Mesenchymal stem cell (in vitro differentiated cells and primary cell): ENCODE data around the gene SLC25A29.

Experiments used
- DNase-seq: peaks from one replicate; pipeline ENCODE4 v3.0.0-alpha.2; 2013
- H2AFZ ChIP-seq: one replicate; pipeline ENCODE4 v1.6.1; 2013; ENCODE audit warnings: low read depth, mild to moderate bottlenecking, control low read depth, inconsistent platforms, low read length, moderate library complexity
- H2AK5ac ChIP-seq: 2 replicates; pipeline ENCODE4 v1.6.1; 2013; ENCODE audit warnings: low read length, moderate library complexity, mild to moderate bottlenecking, inconsistent platforms; ENCODE audit not compliant: severe bottlenecking
- H2BK120ac ChIP-seq: one replicate; pipeline ENCODE4 v1.6.1; 2013; ENCODE audit warnings: low read depth, mild to moderate bottlenecking, inconsistent platforms, low read length, moderate library complexity
- H2BK12ac ChIP-seq, 2 experiments: one replicate each; pipeline ENCODE4 v1.6.1; 2013; ENCODE audit warnings: inconsistent platforms in 2 of 2, low read length in 2 of 2, mild to moderate bottlenecking in 2 of 2, moderate library complexity in 2 of 2, control low read depth in 1 of 2
- H2BK15ac ChIP-seq: one replicate; pipeline ENCODE4 v1.6.1; 2013; ENCODE audit warnings: mild to moderate bottlenecking, low read depth, inconsistent platforms; ENCODE audit not compliant: poor library complexity, severe bottlenecking
- H2BK5ac ChIP-seq: 2 replicates; pipeline ENCODE4 v1.6.1; 2013; ENCODE audit warnings: low read depth, mild to moderate bottlenecking, low read length, control low read depth, inconsistent platforms; ENCODE audit not compliant: poor library complexity, severe bottlenecking
- H3K14ac ChIP-seq, 2 experiments: one replicate each; pipeline ENCODE4 v1.6.1; 2013; ENCODE audit warnings: inconsistent platforms in 2 of 2, low read length in 2 of 2, control low read depth in 1 of 2, mild to moderate bottlenecking in 1 of 2, moderate library complexity in 1 of 2
- H3K18ac ChIP-seq, 2 experiments: one replicate each; pipeline ENCODE4 v1.6.1; 2013; ENCODE audit warnings: inconsistent platforms in 2 of 2, low read length in 2 of 2, control low read depth in 1 of 2, low read depth in 1 of 2, mild to moderate bottlenecking in 1 of 2
- H3K23ac ChIP-seq, 2 experiments: one replicate each; pipeline ENCODE4 v1.6.1; 2013; ENCODE audit warnings: inconsistent platforms in 2 of 2, low read length in 2 of 2, mild to moderate bottlenecking in 2 of 2, moderate library complexity in 2 of 2, control low read depth in 1 of 2
- H3K27ac ChIP-seq: 2 replicates; pipeline ENCODE4 v1.5.1; 2013; ENCODE audit warnings: mild to moderate bottlenecking, moderate library complexity, low read length, control low read depth, inconsistent platforms; ENCODE audit not compliant: poor library complexity, severe bottlenecking
- H3K27me3 ChIP-seq, 2 experiments: 2 replicates each; pipeline versions ENCODE4 v1.6.1 to v1.7.0; 2013; ENCODE audit warnings: low read length in 2 of 2, mild to moderate bottlenecking in 2 of 2, moderate library complexity in 2 of 2, control low read depth in 1 of 2, inconsistent platforms in 1 of 2; ENCODE audit not compliant: control insufficient read depth in 1 of 2, insufficient read depth in 1 of 2
- H3K36me3 ChIP-seq, 2 experiments: 2 replicates each; pipeline versions ENCODE4 v1.6.1 to v1.7.0; 2013; ENCODE audit warnings: low read length in 2 of 2, control low read depth in 1 of 2, inconsistent platforms in 1 of 2, low read depth in 1 of 2, mild to moderate bottlenecking in 1 of 2; ENCODE audit not compliant: insufficient read depth in 2 of 2, control insufficient read depth in 1 of 2
- H3K4ac ChIP-seq, 2 experiments: one replicate each; pipeline ENCODE4 v1.6.1; 2013; ENCODE audit warnings: inconsistent platforms in 2 of 2, low read length in 2 of 2, mild to moderate bottlenecking in 2 of 2, moderate library complexity in 2 of 2, control low read depth in 1 of 2, low read depth in 1 of 2
- H3K4me1 ChIP-seq: 2 replicates; pipeline ENCODE4 v1.6.1; 2013; ENCODE audit warnings: low read depth, low read length, control low read depth; ENCODE audit not compliant: control insufficient read depth, insufficient read depth
- H3K4me2 ChIP-seq: 2 replicates; pipeline ENCODE4 v1.6.1; 2013; ENCODE audit warnings: low read length, mild to moderate bottlenecking, inconsistent platforms; ENCODE audit not compliant: poor library complexity, severe bottlenecking
- H3K4me3 ChIP-seq, 2 experiments: 2 replicates each; pipeline versions ENCODE4 v1.5.1 to v1.7.0; 2013; ENCODE audit warnings: low read length in 2 of 2, mild to moderate bottlenecking in 2 of 2, control low read depth in 1 of 2, low read depth in 1 of 2; ENCODE audit not compliant: insufficient read depth in 1 of 2
- H3K79me1 ChIP-seq: replicated peaks from 2 replicates; pipeline ENCODE4 v1.6.1; 2013; ENCODE audit warnings: mild to moderate bottlenecking, control low read depth, low read length, inconsistent platforms; ENCODE audit not compliant: poor library complexity, severe bottlenecking
- H3K9ac ChIP-seq: 2 replicates; pipeline ENCODE4 v1.7.0; 2013; ENCODE audit warnings: mild to moderate bottlenecking, low read length, moderate library complexity
- H3K9me3 ChIP-seq: 2 replicates; pipeline ENCODE4 v1.7.0; 2013; ENCODE audit warnings: mild to moderate bottlenecking, low read length; ENCODE audit not compliant: control insufficient read depth
- H4K8ac ChIP-seq: one replicate; pipeline ENCODE4 v1.6.1; 2013; ENCODE audit warnings: inconsistent platforms, mild to moderate bottlenecking, low read length, moderate library complexity
- H4K91ac ChIP-seq: one replicate; pipeline ENCODE4 v1.6.1; 2013; ENCODE audit warnings: mild to moderate bottlenecking, low read length, inconsistent platforms
- WGBS: methylation state at CpG from one replicate; pipeline ENCODE4 v1.1.7; 2013; ENCODE audit warnings: mixed read lengths; 5-methylcytosine and 5-hydroxymethylcytosine counted together

SLC25A29 gene

GRCh38 chr14:100250732-100251465 is 55.3 kb downstream of the SLC25A29 start:
- Histone ChIP-seq H2BK15ac (no peak overlapping the region), H2AFZ (no peak overlapping the region), H3K9ac (no peak overlapping the region), H3K27ac (no peak overlapping the region), H3K4me1 (peaks cover 10% of the 10 kb centered on the region), H3K18ac (no peak overlapping the region), H2BK120ac (no peak overlapping the region), H2AK5ac (no peak overlapping the region), H3K23ac (no peak overlapping the region), H3K27me3 (no peaks in the 10 kb centered on the region), H4K8ac (no peak overlapping the region), H2BK12ac (no peak overlapping the region), H3K4me3 (no peak overlapping the region), H3K36me3 (peaks cover 0 to 2% of the 10 kb centered on the region in 2 experiments), H3K9me3 (no peaks in the 10 kb centered on the region), H3K4ac (no peak overlapping the region), H3K79me1 (no peaks in the 10 kb centered on the region), H4K91ac (no peak overlapping the region), H2BK5ac (no peak overlapping the region), H3K4me2 (no peak overlapping the region), H3K14ac (no peak overlapping the region)
- 100% methylated on average over 2 of the region's 2 CpGs for WGBS
- DNase-seq: no peak

- Histone ChIP-seq H2BK120ac (no peak overlapping the region), H3K9me3 (no peaks in the 10 kb centered on the region), H2BK15ac (no peak overlapping the region), H3K14ac (no peak overlapping the region), H3K27ac (peak overlapping the region; percentile 14), H4K8ac (no peak overlapping the region), H3K4me2 (no peak overlapping the region), H3K18ac (no peak overlapping the region), H3K9ac (no peak overlapping the region), H3K36me3 (peaks cover 0 to 5% of the 10 kb centered on the region in 2 experiments), H4K91ac (no peak overlapping the region), H3K27me3 (no peaks in the 10 kb centered on the region), H2BK5ac (no peak overlapping the region), H3K79me1 (no peaks in the 10 kb centered on the region), H3K4ac (no peak overlapping the region), H3K23ac (no peak overlapping the region), H2AFZ (no peak overlapping the region), H2BK12ac (no peak overlapping the region), H3K4me1 (peaks cover 14% of the 10 kb centered on the region), H3K4me3 (no peak overlapping the region), H2AK5ac (no peak overlapping the region)
- peak; percentile 71 for DNase-seq
- 38% methylated on average over 3 of the region's 3 CpGs for WGBS
Observed at GRCh38 chr14:100246809-100247428, 59.3 kb downstream of the SLC25A29 start.

GRCh38 chr14:100243020-100243419 is 63.2 kb downstream of the SLC25A29 start:
- WGBS: 100% methylated on average over 1 of the region's 3 CpGs
- Histone ChIP-seq H3K9ac (no peak overlapping the region), H4K8ac (no peak overlapping the region), H3K79me1 (no peaks in the 10 kb centered on the region), H4K91ac (no peak overlapping the region), H2BK5ac (no peak overlapping the region), H2BK15ac (no peak overlapping the region), H2BK12ac (no peak overlapping the region), H2AFZ (no peak overlapping the region), H3K27me3 (no peaks in the 10 kb centered on the region), H3K23ac (no peak overlapping the region), H3K4ac (no peak overlapping the region), H3K4me3 (no peak overlapping the region), H3K18ac (no peak overlapping the region), H3K9me3 (no peaks in the 10 kb centered on the region), H2BK120ac (no peak overlapping the region), H3K27ac (no peak overlapping the region), H3K14ac (no peak overlapping the region), H3K36me3 (peaks cover 0 to 11% of the 10 kb centered on the region in 2 experiments), H2AK5ac (no peak overlapping the region), H3K4me2 (no peak overlapping the region), H3K4me1 (peaks cover 16% of the 10 kb centered on the region)
- DNase-seq: no peak

GRCh38 chr14:100241279-100241678 is 65.0 kb downstream of the SLC25A29 start:
- H2BK5ac ChIP-seq: no peak overlapping the region
- H3K4ac ChIP-seq: no peak overlapping the region
- H3K18ac ChIP-seq: no peak overlapping the region
- H2AFZ ChIP-seq: no peak overlapping the region
- H2BK12ac ChIP-seq: no peak overlapping the region
- H3K27me3 ChIP-seq: no peaks in the 10 kb centered on the region
- H3K36me3 ChIP-seq: peaks cover 0 to 10% of the 10 kb centered on the region in 2 experiments
- no peak overlapping the region for H3K14ac ChIP-seq
- WGBS: 70% methylated on average over 2 of the region's 3 CpGs
- no peak overlapping the region for H2BK15ac ChIP-seq
- peaks cover 15% of the 10 kb centered on the region for H3K4me1 ChIP-seq
- H3K9me3 ChIP-seq: no peaks in the 10 kb centered on the region
- peak overlapping the region in 1 of 2 experiments; percentile 88 for H3K4me3 ChIP-seq
- no peaks in the 10 kb centered on the region for H3K79me1 ChIP-seq
- peak; percentile 44 for DNase-seq
- H3K23ac ChIP-seq: no peak overlapping the region
- H3K9ac ChIP-seq: peak overlapping the region; percentile 97
- H4K8ac ChIP-seq: no peak overlapping the region
- H2AK5ac ChIP-seq: no peak overlapping the region
- H3K27ac ChIP-seq: no peak overlapping the region
- H2BK120ac ChIP-seq: no peak overlapping the region
- H4K91ac ChIP-seq: no peak overlapping the region
- peak overlapping the region; percentile 24 for H3K4me2 ChIP-seq
